ENCODE measurements around the gene RYR1.

- TF ChIP-seq, protein P1, sequence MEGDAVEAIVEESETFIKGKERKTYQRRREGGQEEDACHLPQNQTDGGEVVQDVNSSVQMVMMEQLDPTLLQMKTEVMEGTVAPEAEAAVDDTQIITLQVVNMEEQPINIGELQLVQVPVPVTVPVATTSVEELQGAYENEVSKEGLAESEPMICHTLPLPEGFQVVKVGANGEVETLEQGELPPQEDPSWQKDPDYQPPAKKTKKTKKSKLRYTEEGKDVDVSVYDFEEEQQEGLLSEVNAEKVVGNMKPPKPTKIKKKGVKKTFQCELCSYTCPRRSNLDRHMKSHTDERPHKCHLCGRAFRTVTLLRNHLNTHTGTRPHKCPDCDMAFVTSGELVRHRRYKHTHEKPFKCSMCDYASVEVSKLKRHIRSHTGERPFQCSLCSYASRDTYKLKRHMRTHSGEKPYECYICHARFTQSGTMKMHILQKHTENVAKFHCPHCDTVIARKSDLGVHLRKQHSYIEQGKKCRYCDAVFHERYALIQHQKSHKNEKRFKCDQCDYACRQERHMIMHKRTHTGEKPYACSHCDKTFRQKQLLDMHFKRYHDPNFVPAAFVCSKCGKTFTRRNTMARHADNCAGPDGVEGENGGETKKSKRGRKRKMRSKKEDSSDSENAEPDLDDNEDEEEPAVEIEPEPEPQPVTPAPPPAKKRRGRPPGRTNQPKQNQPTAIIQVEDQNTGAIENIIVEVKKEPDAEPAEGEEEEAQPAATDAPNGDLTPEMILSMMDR (IDR thresholded peaks at IDR 0.05), result no peak
- TF ChIP-seq ZFX (IDR thresholded peaks at IDR 0.05; ENCODE audit: borderline replicate concordance), result no peak
These were observed 112.1 kb downstream of the RYR1 start for GRCh38 chr19:38545596-38545995.

Data from 22Rv1 (cell line).